CD14-positive monocyte (primary cell): ENCODE measurements around the gene VPS26C. TPM values are rescaled to one million over a fixed set of nuclear protein-coding genes. Genes with fewer than 3 reads are reported as not detected.

ENCODE experiments used
- DNase-seq, 3 donors: peaks; one replicate each; pipeline ENCODE4 v3.0.0-alpha.2; 2011 to 2022
- H2AFZ ChIP-seq: 2 replicates; pipeline ENCODE4 v1.6.0; 2012; ENCODE audit warnings: mild to moderate bottlenecking, low read depth, low read length, inconsistent platforms; ENCODE audit not compliant: insufficient read depth, poor library complexity, severe bottlenecking
- H3K27ac ChIP-seq, 2 donors: 1 replicate in 1 of 2; 2 replicates in 1 of 2; pipeline ENCODE4 v1.5.1; 2012 to 2013; ENCODE audit warnings: low read length in 2 of 2, control low read depth in 1 of 2, inconsistent platforms in 1 of 2, low read depth in 1 of 2, mild to moderate bottlenecking in 1 of 2
- H3K27me3 ChIP-seq, 2 donors: one replicate each; pipeline versions ENCODE4 v1.6.0 to v1.6.1; 2011 to 2013; ENCODE audit warnings: low read length in 2 of 2; ENCODE audit not compliant: control insufficient read depth in 2 of 2, insufficient read depth in 2 of 2
- H3K36me3 ChIP-seq, 2 donors: replicated peaks in 1 of 2; 1 replicate in 1 of 2; 2 replicates in 1 of 2; pipeline versions ENCODE4 v1.5.1 to v1.6.1; 2012 to 2013; ENCODE audit warnings: low read length in 2 of 2, control low read depth in 1 of 2, inconsistent platforms in 1 of 2, mild to moderate bottlenecking in 1 of 2; ENCODE audit not compliant: insufficient read depth in 2 of 2, control insufficient read depth in 1 of 2
- H3K4me1 ChIP-seq, 2 donors: 1 replicate in 1 of 2; 2 replicates in 1 of 2; pipeline versions ENCODE4 v1.5.1 to v1.6.1; 2012 to 2013; ENCODE audit warnings: low read length in 2 of 2, control low read depth in 1 of 2, inconsistent platforms in 1 of 2, mild to moderate bottlenecking in 1 of 2, moderate library complexity in 1 of 2; ENCODE audit not compliant: insufficient read depth in 2 of 2, control insufficient read depth in 1 of 2
- H3K4me2 ChIP-seq: replicated peaks from 2 replicates; pipeline ENCODE3; 2012; ENCODE audit warnings: low read length, moderate library complexity, mild to moderate bottlenecking; ENCODE audit not compliant: poor library complexity, severe bottlenecking; ENCODE audit errors: extremely low read depth
- H3K4me3 ChIP-seq, 3 experiments: fragments of 200-600 bp in 1 of 3; sonication (generic) in 1 of 3; replicated peaks in 1 of 3; 1 replicate in 2 of 3; 2 replicates in 1 of 3; pipeline ENCODE4 v1.5.1; 2011 to 2013; ENCODE audit warnings: low read length in 3 of 3, mild to moderate bottlenecking in 3 of 3, control low read depth in 2 of 3, low read depth in 2 of 3, inconsistent platforms in 1 of 3, moderate library complexity in 1 of 3
- H3K79me2 ChIP-seq: 2 replicates; pipeline ENCODE4 v1.6.0; 2012; ENCODE audit warnings: mild to moderate bottlenecking, control low read depth, inconsistent platforms, low read length, moderate library complexity; ENCODE audit not compliant: insufficient read depth
- H3K9ac ChIP-seq: 2 replicates; pipeline ENCODE4 v1.6.0; 2017; ENCODE audit warnings: low read length, mild to moderate bottlenecking; ENCODE audit not compliant: insufficient read depth, poor library complexity, severe bottlenecking
- H3K9me3 ChIP-seq, 2 donors: replicated peaks in 1 of 2; 1 replicate in 1 of 2; 2 replicates in 1 of 2; pipeline versions ENCODE4 v1.5.1 to v1.6.1; 2012 to 2013; ENCODE audit warnings: low read length in 2 of 2, control low read depth in 1 of 2; ENCODE audit not compliant: control insufficient read depth in 1 of 2, insufficient read depth in 1 of 2
- H4K20me1 ChIP-seq: 2 replicates; pipeline ENCODE4 v1.6.0; 2012; ENCODE audit warnings: mild to moderate bottlenecking, low read length, control low read depth, moderate library complexity; ENCODE audit not compliant: insufficient read depth
- H3K27ac Mint-ChIP-seq, 7 donors: one replicate each; pipeline ENCODE4 v1.8.0; 2020; ENCODE audit warnings: mild to moderate bottlenecking in 7 of 7, mixed read lengths in 7 of 7, moderate library complexity in 6 of 7, inconsistent platforms in 2 of 7
- H3K27me3 Mint-ChIP-seq, 3 donors: one replicate each; pipeline ENCODE4 v1.8.0; 2021 to 2022; ENCODE audit warnings: low read depth in 3 of 3, mild to moderate bottlenecking in 3 of 3, mixed read lengths in 3 of 3, moderate library complexity in 3 of 3, inconsistent platforms in 1 of 3
- H3K36me3 Mint-ChIP-seq, 2 donors: one replicate each; pipeline ENCODE4 v1.8.0; 2020; ENCODE audit warnings: mixed read lengths in 2 of 2, inconsistent platforms in 1 of 2, mild to moderate bottlenecking in 1 of 2
- H3K4me1 Mint-ChIP-seq: one replicate; pipeline ENCODE4 v1.8.0; 2020; ENCODE audit warnings: mild to moderate bottlenecking, mixed read lengths
- H3K4me3 Mint-ChIP-seq, 2 donors: one replicate each; pipeline ENCODE4 v1.8.0; 2020; ENCODE audit warnings: mild to moderate bottlenecking in 2 of 2, mixed read lengths in 2 of 2, moderate library complexity in 1 of 2
- H3K9me3 Mint-ChIP-seq, 7 donors: one replicate each; pipeline ENCODE4 v1.8.0; 2020 to 2022; ENCODE audit warnings: mixed read lengths in 7 of 7, mild to moderate bottlenecking in 6 of 7, moderate library complexity in 6 of 7, inconsistent platforms in 2 of 7
- CTCF ChIP-seq: fragments of 200-600 bp; IDR thresholded peaks from one replicate; pipeline ENCODE4 v1.8.0; 2022; ENCODE audit warnings: antibody characterized with exemption, mild to moderate bottlenecking
- WGBS: methylation state at CpG from one replicate; pipeline ENCODE4 v1.1.5; 2013; ENCODE audit warnings: missing lambda C conversion rate; ENCODE audit not compliant: insufficient coverage; 5-methylcytosine and 5-hydroxymethylcytosine counted together
- intact Hi-C, 2 donors: fragments of 100-400 bp; cut with micrococcal nuclease; formaldehyde crosslinking; loops; one replicate each; pipeline versions ENCODE4 v1.15.0 to v1.15.1; 2023
- polyA plus RNA-seq, 3 donors: library from polyadenylated mRNA; depleted of rRNA in 1 of 3; unstranded in 2 of 3; stranded (reverse) in 1 of 3; fragments of 300-500 nt in 2 of 3; fragments of >200 nt in 1 of 3; fragmentation: Illumina TruSeq in 2 of 3; gene quantifications; 1 replicate in 2 of 3; 2 replicates in 1 of 3; pipeline ENCODE4 v1.2.3, GENCODE V29; 2012 to 2021

Gene VPS26C
- polyA plus RNA-seq, 3 donors, result 45.4 to 75.4 (median 69.3) TPM

GRCh38 chr21:37219761-37220432 is 47.2 kb downstream of the VPS26C start:
- Mint-ChIP-seq H3K9me3 (peaks cover 0 to 8% (median 0%) of the 10 kb centered on the region in 7 donors), H3K4me1 (peaks cover 19% of the 10 kb centered on the region), H3K36me3 (peaks cover 11 to 21% of the 10 kb centered on the region in 2 donors), H3K27ac (peak overlapping the region in 3 of 7 donors; percentile 1 to 50 (median 2)), H3K4me3 (peak overlapping the region; percentile 90 to 93), H3K27me3 (peaks cover 2 to 10% (median 9%) of the 10 kb centered on the region in 3 donors)
- Histone ChIP-seq H3K36me3 (peaks cover 11 to 20% of the 10 kb centered on the region in 2 donors), H3K79me2 (no peaks in the 10 kb centered on the region), H3K9me3 (no peaks in the 10 kb centered on the region), H3K4me2 (peak overlapping the region; percentile 91), H3K27me3 (no peaks in the 10 kb centered on the region), H3K4me3 (peak overlapping the region; percentile 55 to 82 (median 67)), H3K4me1 (peaks cover 14 to 20% of the 10 kb centered on the region in 2 donors), H4K20me1 (no peaks in the 10 kb centered on the region), H3K9ac (no peak overlapping the region), H3K27ac (no peak overlapping the region), H2AFZ (peak overlapping the region; percentile 95)
- WGBS, result 30% methylated on average over 10 of the region's 13 CpGs
- DNase-seq, result peak; percentile 7 to 27 (median 10)
- intact Hi-C loops, result loop anchor here (5.0 to 10.0 kb wide), 3 partner anchors 45 to 335 kb away; partner anchors contain the start of gene VPS26C (in 1 of the 2)
- no peak for TF ChIP-seq CTCF

- intact Hi-C loops, result loop anchor here in 1 of 2 donors (10.0 kb wide), 1 partner anchor 50 kb away; the partner anchor contains the start of gene VPS26C
- TF ChIP-seq CTCF, result no peak
- whole genome bisulfite sequencing, result 82% methylated on average over 4 of the region's 9 CpGs
- H4K20me1 ChIP-seq, result no peaks in the 10 kb centered on the region
- no peak overlapping the region for H3K27ac ChIP-seq
- DNase-seq, result no peak
- H3K4me1 Mint-ChIP-seq, result peaks cover 5% of the 10 kb centered on the region
- H3K27me3 ChIP-seq, result no peaks in the 10 kb centered on the region
- no peak overlapping the region for H3K4me3 ChIP-seq
- H3K27me3 Mint-ChIP-seq, result peaks cover 0 to 4% (median 3%) of the 10 kb centered on the region in 3 donors
- no peaks in the 10 kb centered on the region for H3K79me2 ChIP-seq
- no peaks in the 10 kb centered on the region for H3K9me3 ChIP-seq
- H3K4me2 ChIP-seq, result no peak overlapping the region
- H3K36me3 ChIP-seq, result no peaks in the 10 kb centered on the region
- H3K27ac Mint-ChIP-seq, result peak overlapping the region in 1 of 7 donors; percentile 24
- peaks cover 3 to 4% of the 10 kb centered on the region in 2 donors for H3K4me1 ChIP-seq
- H2AFZ ChIP-seq, result no peak overlapping the region
- peaks cover 0 to 5% (median 3%) of the 10 kb centered on the region in 7 donors for H3K9me3 Mint-ChIP-seq
- H3K4me3 Mint-ChIP-seq, result no peak overlapping the region
- no peaks in the 10 kb centered on the region for H3K36me3 Mint-ChIP-seq
- H3K9ac ChIP-seq, result no peak overlapping the region
These were observed 52.2 kb downstream of the VPS26C start for GRCh38 chr21:37214952-37215351.
